Nephron progenitor cell (in vitro differentiated cells): ENCODE measurements around the gene ZNF516.

Experiments used
- DNase-seq: peaks from one replicate; pipeline ENCODE4 v3.0.0; 2021
- H3K27ac Mint-ChIP-seq: 2 replicates; pipeline ENCODE4 v1.8.0; 2021; ENCODE audit warnings: mild to moderate bottlenecking, moderate library complexity, mixed read lengths
- H3K27me3 Mint-ChIP-seq: 2 replicates; pipeline ENCODE4 v1.8.0; 2021; ENCODE audit warnings: mild to moderate bottlenecking, low read depth, mixed read lengths; ENCODE audit not compliant: poor library complexity
- H3K36me3 Mint-ChIP-seq: 2 replicates; pipeline ENCODE4 v1.8.0; 2021; ENCODE audit warnings: low read depth, mixed read lengths
- H3K4me1 Mint-ChIP-seq: 2 replicates; pipeline ENCODE4 v1.8.0; 2021; ENCODE audit warnings: mixed read lengths
- H3K4me3 Mint-ChIP-seq: 2 replicates; pipeline ENCODE4 v1.8.0; 2021; ENCODE audit warnings: mild to moderate bottlenecking, moderate library complexity, mixed read lengths
- H3K9me3 Mint-ChIP-seq: 2 replicates; pipeline ENCODE4 v1.8.0; 2021; ENCODE audit warnings: mild to moderate bottlenecking, moderate library complexity, mixed read lengths
- CTCF ChIP-seq: fragments of 200-600 bp; sonication (generic); IDR thresholded peaks from 2 replicates; pipeline ENCODE4 v1.5.0; 2021; ENCODE audit warnings: antibody characterized with exemption

ZNF516 gene

GRCh38 chr18:76495435-76496193, 572 bp upstream of the ZNF516 start:
- TF ChIP-seq CTCF = no peak
- Mint-ChIP-seq H3K9me3 (peaks cover 6% of the 10 kb centered on the region), H3K4me3 (peak overlapping the region; percentile 94), H3K27ac (peak overlapping the region; percentile 99), H3K36me3 (peaks cover 5% of the 10 kb centered on the region), H3K27me3 (peaks cover 3% of the 10 kb centered on the region), H3K4me1 (peaks cover 43% of the 10 kb centered on the region)
- peak; percentile 59 for DNase-seq

DNA sequence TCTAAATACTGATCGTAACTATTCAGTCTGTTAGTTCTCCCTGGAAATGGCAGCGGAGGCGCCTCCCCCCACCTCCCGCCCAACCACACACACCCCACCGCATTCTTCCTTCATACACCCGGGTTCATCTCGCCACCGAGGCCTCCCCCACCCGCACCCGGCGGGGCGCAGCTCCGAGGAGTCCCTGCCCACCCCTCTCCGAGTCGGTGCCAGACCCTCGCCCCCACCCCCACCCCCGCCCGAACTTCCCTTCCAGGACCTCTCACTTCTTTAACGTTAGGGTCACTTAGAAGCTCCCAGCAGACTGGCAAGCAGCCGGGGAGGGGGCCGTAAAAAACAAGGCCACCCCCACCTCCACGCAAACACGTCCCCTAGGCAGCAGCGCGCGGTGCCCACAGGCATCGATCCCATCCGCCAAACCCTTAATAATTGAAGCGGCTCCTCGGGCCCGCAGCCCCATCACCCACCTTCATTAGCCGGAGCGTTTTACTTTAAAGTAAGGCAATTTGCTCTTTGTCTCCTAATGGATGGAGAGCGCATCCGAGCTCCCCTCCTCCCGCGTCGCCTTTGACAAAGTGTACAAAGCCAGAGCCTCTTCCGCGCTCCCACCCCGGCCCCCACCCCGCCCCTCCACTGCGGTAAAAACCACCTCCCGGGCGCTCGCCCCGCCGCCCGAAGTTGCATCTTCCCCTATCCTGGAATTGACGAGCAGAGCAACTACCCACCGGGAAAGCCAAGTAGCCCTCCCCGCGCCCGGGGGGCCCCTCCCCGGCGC, 624 bp downstream of the ZNF516 start:
- Mint-ChIP-seq H3K27ac (peak overlapping the region; percentile 98), H3K9me3 (no peaks in the 10 kb centered on the region), H3K27me3 (no peaks in the 10 kb centered on the region), H3K4me3 (peak overlapping the region; percentile 94), H3K4me1 (peaks cover 44% of the 10 kb centered on the region), H3K36me3 (no peaks in the 10 kb centered on the region)
- peak; percentile 70 for DNase-seq
- no peak for TF ChIP-seq CTCF

GRCh38 chr18:76493213-76494161, 1.6 kb downstream of the ZNF516 start:
- peak; percentile 27 for DNase-seq
- H3K9me3 Mint-ChIP-seq = no peaks in the 10 kb centered on the region
- peak overlapping the region; percentile 96 for H3K27ac Mint-ChIP-seq
- no peaks in the 10 kb centered on the region for H3K36me3 Mint-ChIP-seq
- peaks cover 44% of the 10 kb centered on the region for H3K4me1 Mint-ChIP-seq
- TF ChIP-seq CTCF = no peak
- H3K27me3 Mint-ChIP-seq = no peaks in the 10 kb centered on the region
- H3K4me3 Mint-ChIP-seq = peak overlapping the region; percentile 94

GRCh38 chr18:76492669-76493212, 2.3 kb downstream of the ZNF516 start:
- Mint-ChIP-seq H3K36me3 (no peaks in the 10 kb centered on the region), H3K4me3 (peak overlapping the region; percentile 94), H3K4me1 (peaks cover 44% of the 10 kb centered on the region), H3K27ac (peak overlapping the region; percentile 96), H3K9me3 (no peaks in the 10 kb centered on the region), H3K27me3 (no peaks in the 10 kb centered on the region)
- no peak for TF ChIP-seq CTCF
- DNase-seq = peak; percentile 100

GRCh38 chr18:76491776-76492668, 3.0 kb downstream of the ZNF516 start:
- H3K27ac Mint-ChIP-seq = peak overlapping the region; percentile 96
- H3K4me1 Mint-ChIP-seq = peaks cover 44% of the 10 kb centered on the region
- H3K9me3 Mint-ChIP-seq = no peaks in the 10 kb centered on the region
- peak; percentile 45 for DNase-seq
- H3K36me3 Mint-ChIP-seq = no peaks in the 10 kb centered on the region
- no peaks in the 10 kb centered on the region for H3K27me3 Mint-ChIP-seq
- H3K4me3 Mint-ChIP-seq = peak overlapping the region; percentile 94
- no peak for TF ChIP-seq CTCF
